NB4 (cell line): ENCODE data around the gene XXYLT1.

ENCODE experiments used
- DNase-seq: peaks from one replicate; pipeline ENCODE4 v3.0.0; 2010; ENCODE audit warnings: low read depth
- H3K4me3 ChIP-seq: one replicate; pipeline ENCODE4 v1.5.1; 2011; ENCODE audit warnings: mild to moderate bottlenecking, low read depth, low read length, moderate library complexity
- MYC ChIP-seq: IDR thresholded peaks from 2 replicates; pipeline ENCODE4 v1.6.1; 2011; ENCODE audit warnings: low read depth, low read length
- POLR2A ChIP-seq: IDR thresholded peaks from 2 replicates; pipeline ENCODE4 v1.6.1; 2011; ENCODE audit warnings: mild to moderate bottlenecking; ENCODE audit not compliant: insufficient read length; ENCODE audit errors: extremely low read depth
- TF ChIP-seq, protein P1 (sequence below): IDR thresholded peaks from one replicate; pipeline ENCODE4 v1.5.1; 2012; ENCODE audit warnings: low read depth, low read length
- TF ChIP-seq, protein P2 (sequence below): IDR thresholded peaks from 2 replicates; pipeline ENCODE4 v1.6.1; 2011; ENCODE audit warnings: low read depth, low read length

The XXYLT1 gene

DNA sequence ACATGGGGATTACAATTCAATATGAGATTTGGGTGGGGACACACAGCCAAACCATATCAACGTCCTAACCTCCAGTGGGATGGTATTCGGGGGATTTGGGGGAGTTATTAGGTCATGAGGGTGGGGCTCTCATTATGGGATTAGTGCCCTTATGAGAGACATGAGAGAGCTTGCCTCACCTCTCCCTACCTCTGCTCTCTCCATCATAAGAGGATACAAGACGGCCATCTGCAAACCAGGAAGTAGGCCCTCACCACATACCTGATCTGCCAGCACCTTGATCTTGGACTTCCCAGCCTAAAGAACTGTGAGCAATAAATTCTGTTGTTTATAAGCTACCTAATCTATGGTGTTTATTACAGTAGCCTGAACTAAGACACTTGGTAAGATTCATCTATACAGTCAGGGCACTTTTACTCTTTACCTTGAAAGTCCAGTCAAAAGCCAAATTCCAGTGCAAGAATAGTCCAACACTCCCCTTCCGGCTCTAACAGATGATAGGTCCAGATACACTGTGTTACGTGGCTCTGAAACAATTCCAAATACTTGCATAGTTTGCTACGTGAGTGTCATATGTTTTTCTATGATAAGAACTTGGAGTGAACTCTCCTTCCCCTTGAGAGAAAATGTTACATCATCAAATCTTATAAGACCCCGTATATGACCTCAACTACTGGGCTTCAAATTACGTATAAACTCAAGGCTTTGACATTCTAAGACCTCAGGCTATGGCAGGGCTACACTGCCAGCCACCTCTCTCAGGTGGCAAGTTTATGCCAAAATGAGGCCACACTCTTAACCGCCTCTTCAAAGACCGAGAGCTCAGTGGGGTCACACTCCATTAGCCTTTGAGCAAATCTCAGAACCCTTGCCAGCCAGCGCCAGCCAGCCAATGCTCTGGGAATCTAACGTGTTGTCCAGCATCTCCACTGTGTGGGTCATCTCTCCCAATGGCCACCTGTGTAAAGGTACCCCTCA, 129.9 kb downstream of the XXYLT1 start:
- no peak for DNase-seq
- no peak overlapping the region for H3K4me3 ChIP-seq
- TF ChIP-seq POLR2A (no peak), MYC (no peak)
- TF ChIP-seq, protein P1, sequence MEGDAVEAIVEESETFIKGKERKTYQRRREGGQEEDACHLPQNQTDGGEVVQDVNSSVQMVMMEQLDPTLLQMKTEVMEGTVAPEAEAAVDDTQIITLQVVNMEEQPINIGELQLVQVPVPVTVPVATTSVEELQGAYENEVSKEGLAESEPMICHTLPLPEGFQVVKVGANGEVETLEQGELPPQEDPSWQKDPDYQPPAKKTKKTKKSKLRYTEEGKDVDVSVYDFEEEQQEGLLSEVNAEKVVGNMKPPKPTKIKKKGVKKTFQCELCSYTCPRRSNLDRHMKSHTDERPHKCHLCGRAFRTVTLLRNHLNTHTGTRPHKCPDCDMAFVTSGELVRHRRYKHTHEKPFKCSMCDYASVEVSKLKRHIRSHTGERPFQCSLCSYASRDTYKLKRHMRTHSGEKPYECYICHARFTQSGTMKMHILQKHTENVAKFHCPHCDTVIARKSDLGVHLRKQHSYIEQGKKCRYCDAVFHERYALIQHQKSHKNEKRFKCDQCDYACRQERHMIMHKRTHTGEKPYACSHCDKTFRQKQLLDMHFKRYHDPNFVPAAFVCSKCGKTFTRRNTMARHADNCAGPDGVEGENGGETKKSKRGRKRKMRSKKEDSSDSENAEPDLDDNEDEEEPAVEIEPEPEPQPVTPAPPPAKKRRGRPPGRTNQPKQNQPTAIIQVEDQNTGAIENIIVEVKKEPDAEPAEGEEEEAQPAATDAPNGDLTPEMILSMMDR = no peak
- TF ChIP-seq, protein P2, sequence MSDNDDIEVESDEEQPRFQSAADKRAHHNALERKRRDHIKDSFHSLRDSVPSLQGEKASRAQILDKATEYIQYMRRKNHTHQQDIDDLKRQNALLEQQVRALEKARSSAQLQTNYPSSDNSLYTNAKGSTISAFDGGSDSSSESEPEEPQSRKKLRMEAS = no peak

DNA sequence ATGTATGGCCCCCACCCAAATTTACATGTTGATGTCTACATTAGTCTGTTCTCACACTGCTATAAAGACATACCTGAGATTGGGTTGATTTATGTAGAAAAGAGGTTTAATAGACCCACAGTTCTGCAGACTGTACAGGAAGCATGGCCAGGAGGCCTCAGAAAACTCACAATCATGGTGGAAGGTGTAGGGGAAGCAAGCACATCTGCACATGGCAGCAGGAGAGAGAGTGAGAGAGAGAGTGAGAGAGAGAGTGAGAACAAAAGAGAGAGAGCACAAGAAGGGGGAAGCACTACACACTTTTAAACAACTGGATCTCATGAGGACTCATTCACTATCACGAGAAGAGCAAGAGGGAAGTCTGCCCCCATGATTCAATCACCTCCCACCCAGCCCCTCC, 130.5 kb downstream of the XXYLT1 start:
- TF ChIP-seq, protein P2 = no peak
- no peak for TF ChIP-seq MYC
- no peak for TF ChIP-seq POLR2A
- TF ChIP-seq, protein P1 = no peak
- no peak for DNase-seq

DNA sequence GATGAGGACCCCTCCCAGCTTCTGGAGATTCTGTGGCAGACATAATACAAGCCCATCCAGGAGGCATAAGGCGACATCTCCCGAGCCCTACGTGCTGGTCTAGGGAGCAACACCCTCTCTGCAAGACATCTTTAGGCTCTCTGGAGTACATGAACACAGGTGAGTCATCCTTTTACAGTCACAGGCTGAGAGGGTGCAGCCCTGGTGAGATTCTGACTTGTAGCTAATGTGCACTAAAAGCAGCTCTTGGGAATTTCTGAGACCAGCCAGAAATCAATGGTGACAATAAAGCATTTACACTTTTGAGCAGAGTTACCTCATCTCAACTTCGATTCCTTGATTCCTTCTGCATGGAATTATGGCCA, 131.1 kb downstream of the XXYLT1 start:
- TF ChIP-seq, protein P1 = no peak
- TF ChIP-seq, protein P2 = no peak
- no peak for TF ChIP-seq MYC
- no peak for TF ChIP-seq POLR2A
- DNase-seq = no peak

More for the DNA sequence above, 130.5 kb downstream of the XXYLT1 start:
- H3K4me3 ChIP-seq = no peak overlapping the region

DNA sequence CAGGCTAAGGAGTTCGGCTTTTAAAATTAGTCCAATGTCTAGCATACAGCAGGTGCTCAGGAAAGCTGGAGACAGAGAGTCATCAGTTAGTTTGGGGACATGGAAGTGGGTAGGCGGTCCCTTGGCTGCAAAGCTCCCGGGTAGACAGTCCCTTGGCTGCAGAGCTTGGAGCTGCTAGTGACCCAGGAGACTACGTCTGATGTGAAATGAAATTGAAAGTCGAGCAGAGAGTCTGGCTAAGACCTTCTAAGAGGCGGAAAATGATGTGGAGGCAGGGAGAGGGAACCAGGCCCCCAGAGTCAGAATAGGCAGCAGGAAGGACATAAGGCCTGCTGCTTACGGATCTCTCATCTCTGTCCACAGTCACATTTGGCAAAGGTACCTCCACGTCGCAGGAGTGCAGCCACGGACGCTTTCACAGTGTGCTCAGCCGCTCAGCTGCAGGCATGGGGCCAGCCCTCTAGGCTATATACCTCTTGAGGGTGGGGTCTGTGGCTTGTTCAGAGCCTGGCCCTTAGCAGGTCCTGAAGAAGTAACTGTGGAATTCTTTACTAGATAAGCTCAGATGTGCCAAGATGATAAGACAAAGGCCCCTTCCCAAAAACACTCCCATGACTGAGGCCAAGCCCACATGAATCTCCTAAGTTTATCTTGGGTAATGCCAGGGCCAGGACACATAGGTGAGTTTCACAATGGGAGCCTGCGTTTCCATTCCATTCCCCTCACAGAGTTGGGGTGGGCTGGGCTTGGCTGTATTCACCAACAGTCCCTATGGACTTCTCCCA, 131.7 kb downstream of the XXYLT1 start:
- no peak for DNase-seq
- H3K4me3 ChIP-seq = no peak overlapping the region
- TF ChIP-seq, protein P2 = no peak
- TF ChIP-seq MYC = no peak
- no peak for TF ChIP-seq POLR2A
- TF ChIP-seq, protein P1 = no peak

More for the DNA sequence above, 131.1 kb downstream of the XXYLT1 start:
- no peak overlapping the region for H3K4me3 ChIP-seq

DNA sequence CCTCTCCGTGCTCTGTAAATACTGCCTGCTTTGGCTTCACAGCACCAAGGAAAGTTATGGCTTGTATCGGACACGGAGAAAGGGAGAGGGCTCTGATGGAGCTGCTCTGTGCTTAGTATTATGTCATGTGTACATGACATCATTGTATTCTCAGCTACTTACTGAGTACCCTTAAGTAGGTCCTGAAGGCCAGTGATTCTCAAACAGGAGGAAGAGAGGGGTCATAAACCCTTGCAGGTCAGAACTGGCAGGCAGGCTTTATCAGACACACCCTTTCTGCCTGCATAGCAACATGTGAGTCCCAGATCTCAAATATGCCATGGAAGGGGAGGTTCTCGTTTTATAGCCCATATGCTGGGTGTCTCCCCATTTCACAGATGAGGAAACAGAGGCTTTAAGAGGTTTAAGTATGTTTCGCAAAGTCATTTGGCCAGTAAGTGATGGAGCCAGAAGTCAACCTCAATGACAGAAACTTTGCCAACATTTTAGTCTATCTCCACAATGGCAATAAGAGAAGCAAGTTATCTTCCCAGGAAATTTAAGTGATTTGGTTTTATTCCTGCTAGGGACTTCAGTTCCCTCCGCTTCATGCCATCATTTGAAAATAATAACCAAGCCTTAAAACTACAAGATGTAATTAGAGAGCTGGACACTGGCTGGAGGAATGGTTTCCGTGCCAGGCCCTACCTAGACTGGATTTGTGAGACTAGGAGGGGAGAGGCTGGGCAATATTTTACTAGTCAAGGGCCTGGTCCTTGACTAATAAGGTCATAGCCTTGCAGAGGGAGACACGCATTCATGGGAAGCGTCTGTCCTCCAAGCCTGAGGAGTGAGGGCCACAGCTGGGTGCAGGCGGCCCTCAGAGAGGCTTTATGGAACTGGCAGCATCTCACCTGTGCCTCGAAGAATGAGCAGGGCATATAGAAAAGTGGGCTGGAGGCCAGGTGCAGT, 133.0 kb downstream of the XXYLT1 start:
- H3K4me3 ChIP-seq = no peak overlapping the region
- DNase-seq = no peak
- TF ChIP-seq, protein P2 = no peak
